Measurements from ENCODE around the gene TRABD2A.
"Not testable (repeated sequence)": the region's sequence is repeated elsewhere in the genome, so short reads cannot be mapped to it uniquely, and the experiment has no call there.

Gene TRABD2A

GRCh38 chr2:84918430-84918829 lies 37.5 kb upstream of the TRABD2A start:
- peak overlapping the region; percentile 67 to 84 for H3K18ac ChIP-seq (ENCODE audit: low read depth in 1 of 2, low read length in 2 of 2)
- H3K9ac ChIP-seq (ENCODE audit: low read length), result peak overlapping the region; percentile 4
- peak overlapping the region; percentile 7 for H4K8ac ChIP-seq (ENCODE audit: low read length)
- no peaks in the 10 kb centered on the region for H3K9me3 ChIP-seq (ENCODE audit: control insufficient read depth, low read length)
- H2BK15ac ChIP-seq (ENCODE audit: low read depth, poor library complexity, severe bottlenecking), result no peak overlapping the region
- peak overlapping the region in 1 of 2 experiments; percentile 4 for H3K14ac ChIP-seq (ENCODE audit: low read length in 2 of 2)
- DNase-seq, result no peak
- H3K4ac ChIP-seq (ENCODE audit: low read depth in 1 of 2, low read length in 2 of 2), result peak overlapping the region in 1 of 2 experiments; percentile 47
- no peaks in the 10 kb centered on the region for H3K36me3 ChIP-seq (ENCODE audit: control insufficient read depth in 1 of 2, insufficient read depth in 2 of 2, low read depth in 1 of 2, low read length in 2 of 2)
- no peak overlapping the region for H2BK5ac ChIP-seq (ENCODE audit: low read depth, low read length, poor library complexity, severe bottlenecking)
- no peak overlapping the region for H3K27ac ChIP-seq (ENCODE audit: low read length, poor library complexity, severe bottlenecking)
- H3K4me3 ChIP-seq (ENCODE audit: insufficient read depth in 1 of 2, low read depth in 1 of 2, low read length in 2 of 2), result no peak overlapping the region
- H2AK5ac ChIP-seq (ENCODE audit: low read length, severe bottlenecking), result peak overlapping the region; percentile 43
- H3K27me3 ChIP-seq (ENCODE audit: control insufficient read depth in 1 of 2, insufficient read depth in 1 of 2, low read length in 2 of 2), result no peaks in the 10 kb centered on the region
- H3K4me2 ChIP-seq (ENCODE audit: low read length, poor library complexity, severe bottlenecking), result no peak overlapping the region
- peak overlapping the region; percentile 43 for H4K91ac ChIP-seq (ENCODE audit: low read length)
- no CpG with 5 or more reads among the region's 2 CpGs for WGBS
- H3K23ac ChIP-seq (ENCODE audit: low read length in 2 of 2), result no peak overlapping the region
- H3K79me1 ChIP-seq (replicated peaks; ENCODE audit: low read length, poor library complexity, severe bottlenecking), result no peaks in the 10 kb centered on the region
- no peak overlapping the region for H2AFZ ChIP-seq (ENCODE audit: low read depth, low read length)
- H2BK12ac ChIP-seq (ENCODE audit: low read length in 2 of 2), result peak overlapping the region in 1 of 2 experiments; percentile 81
- no peak overlapping the region for H2BK120ac ChIP-seq (ENCODE audit: low read depth, low read length)
- peaks cover 4% of the 10 kb centered on the region for H3K4me1 ChIP-seq (ENCODE audit: control insufficient read depth, insufficient read depth, low read depth, low read length)

GRCh38 chr2:84917821-84918220 lies 36.9 kb upstream of the TRABD2A start:
- not testable (repeated sequence) for H3K4me1 ChIP-seq (ENCODE audit: control insufficient read depth, insufficient read depth, low read depth, low read length); H2AK5ac ChIP-seq (ENCODE audit: low read length, severe bottlenecking); H2AFZ ChIP-seq (ENCODE audit: low read depth, low read length); H3K27ac ChIP-seq (ENCODE audit: low read length, poor library complexity, severe bottlenecking); H3K4me3 ChIP-seq (ENCODE audit: insufficient read depth in 1 of 2, low read depth in 1 of 2, low read length in 2 of 2); H2BK120ac ChIP-seq (ENCODE audit: low read depth, low read length); H3K23ac ChIP-seq (ENCODE audit: low read length in 2 of 2); H2BK5ac ChIP-seq (ENCODE audit: low read depth, low read length, poor library complexity, severe bottlenecking); H4K8ac ChIP-seq (ENCODE audit: low read length); H3K79me1 ChIP-seq (replicated peaks; ENCODE audit: low read length, poor library complexity, severe bottlenecking); H4K91ac ChIP-seq (ENCODE audit: low read length); H3K9ac ChIP-seq (ENCODE audit: low read length); H3K9me3 ChIP-seq (ENCODE audit: control insufficient read depth, low read length); H2BK15ac ChIP-seq (ENCODE audit: low read depth, poor library complexity, severe bottlenecking); DNase-seq; H3K4me2 ChIP-seq (ENCODE audit: low read length, poor library complexity, severe bottlenecking); H3K36me3 ChIP-seq (ENCODE audit: control insufficient read depth in 1 of 2, insufficient read depth in 2 of 2, low read depth in 1 of 2, low read length in 2 of 2); H3K27me3 ChIP-seq (ENCODE audit: control insufficient read depth in 1 of 2, insufficient read depth in 1 of 2, low read length in 2 of 2)
- 93% methylated on average over 4 of the region's 5 CpGs for WGBS
- H3K18ac ChIP-seq (ENCODE audit: low read depth in 1 of 2, low read length in 2 of 2), result peak overlapping the region in 1 of 2 experiments; percentile 57
- H3K4ac ChIP-seq (ENCODE audit: low read depth in 1 of 2, low read length in 2 of 2), result peak overlapping the region in 1 of 2 experiments; percentile 49
- H3K14ac ChIP-seq (ENCODE audit: low read length in 2 of 2), result peak overlapping the region in 1 of 2 experiments; percentile 41
- H2BK12ac ChIP-seq (ENCODE audit: low read length in 2 of 2), result peak overlapping the region in 1 of 2 experiments; percentile 63

DNA sequence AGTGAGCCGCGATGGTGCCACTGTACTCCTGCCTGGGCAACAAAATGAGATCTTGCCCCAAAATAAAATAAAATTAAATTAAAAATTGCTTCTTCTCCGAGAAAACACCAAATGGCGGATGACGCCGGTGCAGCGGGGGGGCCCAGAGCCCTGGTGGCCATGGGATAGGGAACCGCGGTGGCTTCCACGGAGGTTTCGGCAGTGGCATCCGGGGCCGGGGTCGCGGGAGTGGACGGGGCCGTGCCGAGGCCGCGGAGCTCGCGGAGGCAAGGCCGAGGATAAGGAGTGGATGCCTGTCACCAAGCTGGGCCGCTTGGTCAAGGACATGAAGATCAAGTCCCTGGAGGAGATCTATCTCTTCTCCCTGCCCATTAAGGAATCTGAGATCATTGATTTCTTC lies 34.8 kb upstream of the TRABD2A start:
- H3K27ac ChIP-seq (ENCODE audit: low read length, poor library complexity, severe bottlenecking); H3K9me3 ChIP-seq (ENCODE audit: control insufficient read depth, low read length); H3K36me3 ChIP-seq (ENCODE audit: control insufficient read depth in 1 of 2, insufficient read depth in 2 of 2, low read depth in 1 of 2, low read length in 2 of 2); H3K4ac ChIP-seq (ENCODE audit: low read depth in 1 of 2, low read length in 2 of 2); H2AFZ ChIP-seq (ENCODE audit: low read depth, low read length); H3K79me1 ChIP-seq (replicated peaks; ENCODE audit: low read length, poor library complexity, severe bottlenecking); H4K91ac ChIP-seq (ENCODE audit: low read length); H2BK12ac ChIP-seq (ENCODE audit: low read length in 2 of 2); H2BK15ac ChIP-seq (ENCODE audit: low read depth, poor library complexity, severe bottlenecking); H3K23ac ChIP-seq (ENCODE audit: low read length in 2 of 2); H2AK5ac ChIP-seq (ENCODE audit: low read length, severe bottlenecking); H3K14ac ChIP-seq (ENCODE audit: low read length in 2 of 2); H4K8ac ChIP-seq (ENCODE audit: low read length); H3K4me3 ChIP-seq (ENCODE audit: insufficient read depth in 1 of 2, low read depth in 1 of 2, low read length in 2 of 2); DNase-seq; H3K4me1 ChIP-seq (ENCODE audit: control insufficient read depth, insufficient read depth, low read depth, low read length); H3K4me2 ChIP-seq (ENCODE audit: low read length, poor library complexity, severe bottlenecking); H3K27me3 ChIP-seq (ENCODE audit: control insufficient read depth in 1 of 2, insufficient read depth in 1 of 2, low read length in 2 of 2); H3K9ac ChIP-seq (ENCODE audit: low read length); H2BK120ac ChIP-seq (ENCODE audit: low read depth, low read length); H2BK5ac ChIP-seq (ENCODE audit: low read depth, low read length, poor library complexity, severe bottlenecking); H3K18ac ChIP-seq (ENCODE audit: low read depth in 1 of 2, low read length in 2 of 2): not testable (repeated sequence)
- 99% methylated on average over 23 of the region's 24 CpGs for WGBS

DNA sequence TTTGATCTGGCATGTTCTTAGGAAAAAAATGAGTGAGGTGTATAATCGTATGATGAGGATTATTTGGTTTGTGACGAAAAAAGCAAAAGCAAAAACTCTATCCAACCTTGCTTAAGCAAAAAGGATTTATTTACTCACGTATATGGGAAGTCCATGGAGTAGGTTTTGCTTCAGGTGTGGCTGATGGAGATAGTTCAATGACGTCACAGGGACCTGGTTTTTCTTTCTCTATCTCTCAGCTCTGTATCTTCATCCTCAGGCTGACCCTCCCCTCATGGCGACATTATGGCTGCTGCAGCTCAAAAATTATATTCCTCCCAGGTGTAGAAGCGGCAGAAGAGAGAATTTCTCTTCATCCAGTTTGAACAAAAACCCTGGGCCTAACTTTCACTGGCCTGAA lies 33.5 kb upstream of the TRABD2A start:
- no peak overlapping the region for H3K4ac ChIP-seq (ENCODE audit: low read depth in 1 of 2, low read length in 2 of 2)
- 88% methylated on average over 4 of the region's 6 CpGs for WGBS
- H3K23ac ChIP-seq (ENCODE audit: low read length in 2 of 2), result no peak overlapping the region
- no peak overlapping the region for H3K4me2 ChIP-seq (ENCODE audit: low read length, poor library complexity, severe bottlenecking)
- no peak overlapping the region for H2BK5ac ChIP-seq (ENCODE audit: low read depth, low read length, poor library complexity, severe bottlenecking)
- H2AK5ac ChIP-seq (ENCODE audit: low read length, severe bottlenecking), result no peak overlapping the region
- no peak overlapping the region for H3K9ac ChIP-seq (ENCODE audit: low read length)
- no peak overlapping the region for H3K14ac ChIP-seq (ENCODE audit: low read length in 2 of 2)
- no peak overlapping the region for H2BK120ac ChIP-seq (ENCODE audit: low read depth, low read length)
- no peaks in the 10 kb centered on the region for H3K79me1 ChIP-seq (replicated peaks; ENCODE audit: low read length, poor library complexity, severe bottlenecking)
- H4K8ac ChIP-seq (ENCODE audit: low read length), result no peak overlapping the region
- H3K4me1 ChIP-seq (ENCODE audit: control insufficient read depth, insufficient read depth, low read depth, low read length), result peaks cover 1% of the 10 kb centered on the region
- H3K9me3 ChIP-seq (ENCODE audit: control insufficient read depth, low read length), result no peaks in the 10 kb centered on the region
- no peak overlapping the region for H2AFZ ChIP-seq (ENCODE audit: low read depth, low read length)
- H3K18ac ChIP-seq (ENCODE audit: low read depth in 1 of 2, low read length in 2 of 2), result no peak overlapping the region
- H3K4me3 ChIP-seq (ENCODE audit: insufficient read depth in 1 of 2, low read depth in 1 of 2, low read length in 2 of 2), result no peak overlapping the region
- peaks cover 2 to 6% of the 10 kb centered on the region in 2 experiments for H3K36me3 ChIP-seq (ENCODE audit: control insufficient read depth in 1 of 2, insufficient read depth in 2 of 2, low read depth in 1 of 2, low read length in 2 of 2)
- H3K27me3 ChIP-seq (ENCODE audit: control insufficient read depth in 1 of 2, insufficient read depth in 1 of 2, low read length in 2 of 2), result no peaks in the 10 kb centered on the region
- no peak for DNase-seq
- H4K91ac ChIP-seq (ENCODE audit: low read length), result no peak overlapping the region
- no peak overlapping the region for H2BK15ac ChIP-seq (ENCODE audit: low read depth, poor library complexity, severe bottlenecking)
- H2BK12ac ChIP-seq (ENCODE audit: low read length in 2 of 2), result no peak overlapping the region
- no peak overlapping the region for H3K27ac ChIP-seq (ENCODE audit: low read length, poor library complexity, severe bottlenecking)

Data from mesenchymal stem cell (in vitro differentiated cells and primary cell).